GM12891 (cell line): ENCODE results near the gene CDH23.

ENCODE experiments used
- DNase-seq: peaks from one replicate; pipeline ENCODE4 v3.0.0; 2011; ENCODE audit warnings: low spot score; ENCODE audit not compliant: insufficient read length
- FAIRE-seq: peaks from 2 replicates; lab custom pipeline; 2011; peaks lifted over from hg19 to GRCh38; lab: Jason Lieb, UNC
- PAX5 ChIP-seq: IDR thresholded peaks from 2 replicates; pipeline ENCODE4 v1.6.1; 2011; ENCODE audit warnings: low read length, moderate library complexity, mild to moderate bottlenecking; ENCODE audit not compliant: insufficient read depth, severe bottlenecking
- POLR2A ChIP-seq: IDR thresholded peaks from 2 replicates; pipeline ENCODE4 v1.6.1; 2011; ENCODE audit warnings: low read depth, low read length, control low read depth
- POLR2AphosphoS5 ChIP-seq: IDR thresholded peaks from 2 replicates; pipeline ENCODE4 v1.6.1; 2011; ENCODE audit warnings: low read depth, low read length, control low read depth
- POU2F2 ChIP-seq: IDR thresholded peaks from 2 replicates; pipeline ENCODE4 v1.6.1; 2011; ENCODE audit warnings: low read depth, mild to moderate bottlenecking, control low read depth, low read length, moderate library complexity
- SPI1 ChIP-seq: IDR thresholded peaks from 2 replicates; pipeline ENCODE4 v1.6.1; 2011; ENCODE audit warnings: low read depth, low read length, control low read depth
- TAF1 ChIP-seq: IDR thresholded peaks from 2 replicates; pipeline ENCODE4 v1.6.1; 2011; ENCODE audit warnings: low read depth, low read length, control low read depth

The CDH23 gene

DNA sequence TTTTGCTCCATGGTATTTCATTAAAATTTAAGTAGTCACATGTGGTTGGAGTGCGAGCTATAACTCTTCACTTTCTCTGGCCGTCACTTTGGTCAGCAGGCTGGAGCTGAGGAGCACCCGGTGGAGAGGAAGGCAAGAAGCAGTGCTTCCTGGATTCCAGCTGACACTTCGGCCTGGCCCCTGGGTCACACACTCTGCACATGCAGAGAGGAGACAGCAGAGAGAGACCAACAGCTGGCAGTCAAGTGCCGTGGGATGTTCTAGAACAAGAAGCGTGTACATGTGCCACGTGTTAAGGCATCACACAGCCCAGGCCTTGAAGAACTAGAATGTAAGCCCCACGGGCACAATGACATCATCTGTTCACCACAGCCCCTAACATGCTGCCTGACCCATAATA lies 424.2 kb downstream of the CDH23 start:
- FAIRE-seq: no peak
- no peak for TF ChIP-seq SPI1

DNA sequence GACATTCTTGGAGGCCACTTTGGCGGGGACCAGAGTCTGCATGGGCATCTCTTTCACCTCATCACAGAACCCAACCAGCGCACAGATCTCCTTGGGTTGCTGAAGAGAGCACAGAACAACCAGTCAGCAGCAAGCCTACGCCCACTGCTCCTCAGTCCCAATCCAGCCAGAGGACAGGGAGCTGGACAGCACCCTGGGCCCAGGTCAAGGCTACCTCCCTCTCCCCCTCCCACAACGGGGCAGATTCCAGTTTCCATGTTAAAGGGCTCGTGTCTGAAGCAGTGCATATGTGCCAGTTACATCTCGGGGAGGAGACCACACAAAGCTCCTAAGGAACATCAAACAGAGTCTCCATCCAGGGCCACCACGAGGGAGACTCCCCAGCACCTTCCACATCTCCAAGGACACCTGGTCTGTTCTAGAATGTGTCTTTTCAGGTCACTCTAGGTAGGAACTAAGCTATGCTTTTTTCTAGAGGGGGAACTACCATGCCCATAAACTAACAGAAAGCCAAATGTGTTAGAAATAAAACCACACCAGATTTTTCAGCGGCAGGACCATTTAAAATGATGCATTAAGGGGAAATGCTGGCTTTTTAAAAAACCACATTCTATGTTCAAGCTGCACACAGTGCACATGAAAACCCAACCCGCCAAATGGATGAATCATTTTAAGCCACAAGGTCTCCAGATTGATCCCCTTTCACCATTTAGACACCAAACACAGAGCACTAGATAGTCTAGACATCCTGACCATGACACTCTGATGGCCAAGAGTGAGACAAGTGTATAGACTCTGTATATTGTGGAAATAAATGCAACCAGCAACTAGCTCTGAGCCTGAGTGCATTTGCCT lies 425.4 kb downstream of the CDH23 start:
- FAIRE-seq (no peak), DNase-seq (no peak)
- TF ChIP-seq SPI1 (no peak), TAF1 (no peak), PAX5 (no peak), POU2F2 (no peak), POLR2AphosphoS5 (no peak), POLR2A (no peak)

More for the DNA sequence above, 424.2 kb downstream of the CDH23 start:
- no peak for DNase-seq

DNA sequence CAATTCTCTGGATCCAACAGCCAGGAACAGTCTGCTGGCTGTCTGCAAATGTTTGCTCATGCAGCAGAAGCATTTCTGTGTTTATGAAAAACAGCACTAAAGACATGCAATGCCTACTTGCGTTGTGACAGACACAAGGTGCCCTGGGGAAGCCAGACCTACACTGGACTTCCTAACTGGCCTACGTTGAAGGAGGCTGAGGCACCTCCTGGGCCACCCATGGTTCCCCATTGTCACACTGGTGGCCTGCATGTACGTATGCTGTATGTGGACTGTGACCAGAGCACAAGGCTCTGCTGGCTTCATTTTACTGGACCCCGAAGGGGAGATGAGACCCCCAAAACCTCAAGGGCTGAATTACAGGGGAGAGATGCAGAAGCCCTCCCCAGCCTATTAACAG lies 426.6 kb downstream of the CDH23 start:
- no peak for DNase-seq
- no peak for FAIRE-seq
- TF ChIP-seq POU2F2 (no peak), POLR2A (no peak), TAF1 (no peak), SPI1 (no peak), PAX5 (no peak), POLR2AphosphoS5 (no peak)

DNA sequence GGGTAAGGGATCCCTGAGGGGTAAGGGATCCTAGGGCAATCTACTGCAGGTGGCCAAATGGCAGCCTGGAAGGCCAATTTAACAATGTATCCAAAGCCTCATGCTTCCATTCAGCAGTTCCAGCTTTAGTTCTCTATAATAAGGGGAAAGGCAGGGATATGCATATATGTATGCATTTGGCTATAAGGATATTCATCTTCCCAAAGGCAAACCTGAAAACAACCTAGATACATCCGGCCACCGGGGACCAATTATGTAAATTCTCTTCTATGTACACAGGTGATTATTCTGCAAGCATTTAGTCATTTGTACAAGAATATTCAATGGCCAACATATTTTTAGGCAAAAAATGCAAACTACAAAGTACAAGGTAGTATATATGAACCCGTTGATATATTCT lies 427.6 kb downstream of the CDH23 start:
- no peak for TF ChIP-seq POLR2A
- no peak for TF ChIP-seq TAF1
- no peak for TF ChIP-seq POLR2AphosphoS5
- TF ChIP-seq POU2F2: no peak
- no peak for TF ChIP-seq SPI1
- TF ChIP-seq PAX5: no peak
- DNase-seq: no peak
- no peak for FAIRE-seq

DNA sequence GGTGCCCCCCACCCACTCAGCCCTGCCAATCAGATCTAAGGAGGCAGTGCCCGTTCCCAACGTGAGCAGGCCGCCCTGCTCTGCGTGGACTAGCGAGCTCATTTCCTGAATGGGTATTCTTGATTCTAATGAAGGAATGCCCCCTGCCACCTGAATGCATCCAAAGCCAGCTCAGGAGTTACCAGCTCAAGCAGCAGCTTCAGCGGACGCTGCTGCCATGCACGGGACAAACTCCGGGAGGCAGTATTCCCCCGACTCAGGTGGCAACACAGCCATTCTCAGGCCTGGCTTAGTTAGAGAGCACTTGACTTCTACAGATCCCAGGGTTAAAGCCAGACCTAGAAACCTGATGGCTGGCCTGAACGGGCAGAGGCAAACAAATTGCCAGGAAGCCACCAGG lies 428.5 kb downstream of the CDH23 start:
- FAIRE-seq (no peak), DNase-seq (no peak)
- no peak for TF ChIP-seq SPI1
- no peak for TF ChIP-seq POLR2A
- TF ChIP-seq POLR2AphosphoS5: no peak
- TF ChIP-seq PAX5: no peak

DNA sequence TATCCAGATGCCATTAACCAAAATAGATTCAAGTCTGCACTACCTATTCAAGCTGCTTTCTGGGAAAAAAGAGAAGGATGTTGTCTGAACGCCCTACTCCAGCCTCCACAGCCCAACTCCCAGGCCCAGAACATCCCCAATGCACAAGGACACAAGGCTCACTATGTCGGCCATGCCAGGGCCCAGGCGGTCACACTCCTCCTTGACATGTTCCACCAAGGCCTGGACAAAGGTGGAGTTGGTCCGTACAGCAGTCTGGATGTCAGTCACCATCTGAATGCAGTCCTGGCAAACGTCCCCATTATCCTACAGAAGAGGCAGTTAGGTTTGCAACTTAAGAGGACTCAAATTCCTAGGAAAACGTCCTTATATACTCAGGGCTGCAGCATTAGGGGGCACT lies 431.1 kb downstream of the CDH23 start:
- TF ChIP-seq SPI1 (no peak), POU2F2 (no peak), TAF1 (no peak), POLR2AphosphoS5 (no peak)
- FAIRE-seq: no peak

DNA sequence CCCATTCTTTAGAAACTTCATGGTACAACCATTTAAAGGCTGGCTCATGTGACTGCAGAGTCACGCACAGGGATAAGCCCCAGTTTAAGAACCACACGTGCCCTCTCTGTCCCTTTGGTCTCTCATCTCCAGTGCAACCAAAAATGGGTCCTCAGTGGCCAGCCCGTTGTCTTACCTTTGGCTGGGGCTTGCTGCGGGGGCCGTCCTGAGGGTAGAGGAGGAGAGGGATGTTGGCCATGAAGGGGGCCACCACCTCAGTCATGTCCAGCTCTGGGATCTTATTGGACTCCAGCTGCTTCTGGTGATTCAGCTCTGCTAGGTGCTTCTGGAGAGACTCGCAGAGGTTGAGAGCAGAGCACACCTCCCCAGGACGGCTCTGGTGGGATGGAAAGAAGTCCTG lies 432.0 kb downstream of the CDH23 start:
- no peak for FAIRE-seq

More for the DNA sequence above, 431.1 kb downstream of the CDH23 start:
- DNase-seq: no peak

DNA sequence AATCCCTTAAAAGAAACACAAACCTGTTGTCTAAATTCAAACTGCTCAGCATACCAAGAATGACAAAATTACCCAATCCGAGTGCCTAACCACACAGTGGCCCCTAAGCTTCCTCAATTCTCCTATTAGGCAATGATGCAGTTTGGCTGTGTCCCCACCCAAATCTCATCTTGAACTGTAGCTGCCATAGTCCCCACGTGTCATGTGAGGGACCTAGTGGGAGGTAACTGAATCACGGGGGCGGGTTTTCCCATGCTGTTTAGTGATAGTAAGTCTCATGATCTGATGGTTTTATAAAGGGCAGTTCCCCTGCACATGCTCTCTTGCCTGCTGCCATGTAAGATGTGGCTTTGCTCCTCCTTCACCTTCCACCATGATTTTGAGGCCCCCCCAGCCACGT lies 432.5 kb downstream of the CDH23 start:
- DNase-seq: no peak
- FAIRE-seq: no peak

More for the DNA sequence above, 432.0 kb downstream of the CDH23 start:
- TF ChIP-seq PAX5: no peak
- TF ChIP-seq POLR2AphosphoS5: no peak
- TF ChIP-seq POU2F2: no peak
- TF ChIP-seq TAF1: no peak
- TF ChIP-seq SPI1: no peak
- TF ChIP-seq POLR2A: no peak
- DNase-seq: no peak

DNA sequence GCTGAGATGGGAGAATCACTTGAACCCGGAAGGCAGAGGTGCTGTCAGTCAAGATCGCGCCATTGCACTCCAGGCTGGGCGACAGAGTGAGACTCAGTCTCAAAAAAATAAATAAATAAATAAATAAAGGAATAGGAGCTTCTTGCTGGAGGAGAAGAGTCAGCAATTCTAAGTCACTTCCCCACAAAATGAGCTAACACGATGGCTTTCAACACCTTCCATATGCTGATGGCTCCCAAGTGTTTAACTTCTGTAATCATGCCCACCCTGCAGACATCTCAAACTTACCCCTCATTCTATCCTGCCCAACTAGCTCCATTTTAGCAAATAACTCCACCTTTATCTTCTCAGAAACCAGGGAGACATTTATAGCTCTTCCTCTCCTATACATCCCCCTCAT lies 433.2 kb downstream of the CDH23 start:
- DNase-seq (no peak), FAIRE-seq (no peak)
- TF ChIP-seq TAF1 (no peak), POU2F2 (no peak), POLR2AphosphoS5 (no peak), SPI1 (no peak), POLR2A (no peak), PAX5 (no peak)

More for the DNA sequence above, 432.5 kb downstream of the CDH23 start:
- TF ChIP-seq TAF1: no peak
- TF ChIP-seq POLR2AphosphoS5: no peak
- no peak for TF ChIP-seq PAX5
- no peak for TF ChIP-seq POU2F2
- TF ChIP-seq SPI1: no peak
- no peak for TF ChIP-seq POLR2A

DNA sequence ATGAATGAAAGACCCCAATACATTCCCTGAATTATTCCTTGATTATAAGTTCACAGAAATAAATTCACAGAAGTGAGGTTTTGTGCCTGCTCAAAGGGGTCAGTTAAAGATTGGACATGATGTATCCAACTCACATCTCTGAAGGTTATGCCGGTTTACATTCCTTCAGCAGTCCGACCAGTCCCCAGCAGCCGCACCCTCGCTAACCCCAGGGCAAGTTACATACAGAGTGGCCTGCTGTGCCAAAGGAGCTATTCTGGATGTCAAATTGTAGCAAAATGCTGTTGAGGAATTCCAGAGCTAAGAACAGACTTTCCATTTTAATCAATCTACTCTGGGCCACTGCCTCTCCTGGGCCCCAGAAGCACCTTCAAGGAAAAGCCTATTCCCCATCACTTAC lies 434.0 kb downstream of the CDH23 start:
- TF ChIP-seq SPI1: no peak
- no peak for TF ChIP-seq POU2F2
- TF ChIP-seq TAF1: no peak
- no peak for TF ChIP-seq POLR2A
- no peak for TF ChIP-seq POLR2AphosphoS5
- TF ChIP-seq PAX5: no peak
- no peak for FAIRE-seq

More for the DNA sequence above, 434.0 kb downstream of the CDH23 start:
- no peak for DNase-seq
